Motor neuron (in vitro differentiated cells): ENCODE measurements around the gene MRPL34. TPM values are rescaled to one million over a fixed set of nuclear protein-coding genes. Genes with fewer than 3 reads are reported as not detected.
"Not testable (repeated sequence)": the region's sequence is repeated elsewhere in the genome, so short reads cannot be mapped to it uniquely, and the experiment has no call there.

Experiments
- ATAC-seq, 8 experiments: fragments of 200-7000 bp; cut with Tn5 transposase; replicated peaks in 6 of 8; 2 replicates each; pipeline ENCODE4 v1.8.0; 2021; ENCODE audit warnings: mild to moderate bottlenecking in 8 of 8, moderate library complexity in 8 of 8
- H3K27ac ChIP-seq, 2 donors: fragments of 250-450 bp; sonication (Bioruptor Pico); 2 replicates each; pipeline ENCODE4 v1.9.0; 2021; ENCODE audit warnings: antibody characterized with exemption in 2 of 2, mild to moderate bottlenecking in 2 of 2, moderate library complexity in 1 of 2
- H3K4me1 ChIP-seq, 2 donors: fragments of 250-450 bp; sonication (Bioruptor Pico); replicated peaks in 1 of 2; 2 replicates each; pipeline ENCODE4 v1.6.1; 2021; ENCODE audit warnings: antibody characterized with exemption in 2 of 2, mild to moderate bottlenecking in 2 of 2, moderate library complexity in 1 of 2
- H3K4me3 ChIP-seq, 5 donors: fragments of 250-450 bp; sonication (Bioruptor Pico); 2 replicates each; pipeline ENCODE4 v1.9.0; 2021; ENCODE audit warnings: antibody characterized with exemption in 5 of 5, mild to moderate bottlenecking in 5 of 5, moderate library complexity in 4 of 5
- WGBS, 10 experiments: fragments of 450-650 bp; shearing (Covaris generic); methylation state at CpG; one replicate each; pipeline ENCODE4 v1.0.0; 2022; 5-methylcytosine and 5-hydroxymethylcytosine counted together
- in situ Hi-C, 9 experiments: fragments of 400-800 bp; cut with MboI; loops; one replicate each; pipeline ENCODE4 v1.15.0; 2021; ENCODE audit warnings: low sequenced_read_pairs in 9 of 9, low pct_unique_long_range_greater_than_20kb in 2 of 9; ENCODE audit not compliant: unreplicated experiment in 9 of 9
- total RNA-seq, 8 experiments: library from RNA; unstranded; fragments of 300-600 nt; gene quantifications; 2 replicates each; pipeline versions ENCODE4 v1.2.3 to v1.2.4, GENCODE V29; 2022

Gene MRPL34
- total RNA-seq, 8 experiments from 2014 or later, result 31.8 to 72.9 (median 50.1) TPM

DNA sequence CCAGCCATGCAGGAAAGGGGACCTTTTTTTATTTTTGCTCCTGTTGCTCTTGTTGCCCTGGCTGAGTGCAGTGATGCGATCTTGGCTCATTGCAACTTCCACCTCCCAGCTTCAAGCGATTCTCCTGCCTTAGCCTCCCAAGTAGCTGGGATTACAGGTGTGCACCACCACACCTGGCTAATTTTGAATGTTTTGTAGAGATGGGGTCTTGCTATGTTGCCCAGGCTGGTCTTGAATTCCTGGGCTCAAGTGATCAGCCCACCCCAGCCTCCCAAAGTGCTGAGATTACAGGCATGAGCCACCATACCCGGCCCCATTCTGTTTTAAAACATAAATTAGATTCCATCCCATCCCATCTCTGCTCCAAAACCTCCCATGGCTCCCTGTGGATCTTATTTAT, 30.8 kb upstream of the MRPL34 start:
- H3K4me3 ChIP-seq, H3K27ac ChIP-seq, ATAC-seq, H3K4me1 ChIP-seq: not testable (repeated sequence)
- in situ Hi-C loops, result loop anchor here in 5 of 9 experiments (25.0 kb wide), 1 partner anchor 213 kb away; no protein-coding TSS in a partner anchor
- 83 to 100% (median 100%) methylated on average over 1 to 3 of the region's 3 CpGs; no CpG with 5 or more reads in 4 of the 10 experiments for WGBS, 10 experiments

DNA sequence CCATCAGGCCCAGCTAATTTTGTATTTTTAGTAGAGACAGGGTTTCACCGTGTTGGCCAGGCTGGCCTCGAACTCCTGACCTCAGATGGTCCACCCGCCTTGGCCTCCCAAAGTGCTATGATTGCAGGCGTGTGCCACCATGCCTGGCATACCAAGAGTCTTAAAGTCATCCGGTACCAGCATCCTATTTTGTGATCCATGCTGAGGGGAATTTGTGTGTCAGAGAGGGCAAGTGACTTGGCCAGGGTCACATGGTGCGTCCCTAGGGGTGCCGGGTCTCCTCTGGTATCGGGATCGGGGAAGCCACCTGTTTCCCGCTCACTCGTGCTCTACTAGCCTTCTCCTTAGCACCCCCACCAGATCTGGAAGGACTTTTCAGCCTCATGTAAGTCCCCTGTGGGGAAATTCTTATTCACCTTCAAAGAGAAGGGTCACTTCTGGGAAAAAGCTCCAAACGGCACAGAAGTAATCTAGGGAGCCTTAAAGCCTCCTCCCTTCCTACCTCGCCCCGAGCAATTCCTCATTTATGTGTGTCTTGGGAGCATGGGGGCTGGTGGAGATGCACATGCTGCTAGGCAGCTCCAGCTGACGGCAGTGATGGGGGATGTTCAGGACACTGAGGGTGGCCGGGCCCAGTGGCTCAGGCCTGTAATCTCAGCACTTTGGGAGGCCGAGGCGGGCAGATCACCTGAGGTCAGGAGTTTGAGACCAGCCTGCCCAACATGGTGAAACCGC, 30.1 kb upstream of the MRPL34 start:
- Histone ChIP-seq H3K27ac (no peak overlapping the region), H3K4me1 (no peaks in the 10 kb centered on the region), H3K4me3 (no peak overlapping the region)
- in situ Hi-C loops, result loop anchor here in 5 of 9 experiments (25.0 kb wide), 1 partner anchor 213 kb away; no protein-coding TSS in a partner anchor
- no peak for ATAC-seq
- WGBS, 10 experiments, result 83 to 100% (median 90%) methylated on average over 3 to 9 of the region's 19 CpGs; no CpG with 5 or more reads in 4 of the 10 experiments

DNA sequence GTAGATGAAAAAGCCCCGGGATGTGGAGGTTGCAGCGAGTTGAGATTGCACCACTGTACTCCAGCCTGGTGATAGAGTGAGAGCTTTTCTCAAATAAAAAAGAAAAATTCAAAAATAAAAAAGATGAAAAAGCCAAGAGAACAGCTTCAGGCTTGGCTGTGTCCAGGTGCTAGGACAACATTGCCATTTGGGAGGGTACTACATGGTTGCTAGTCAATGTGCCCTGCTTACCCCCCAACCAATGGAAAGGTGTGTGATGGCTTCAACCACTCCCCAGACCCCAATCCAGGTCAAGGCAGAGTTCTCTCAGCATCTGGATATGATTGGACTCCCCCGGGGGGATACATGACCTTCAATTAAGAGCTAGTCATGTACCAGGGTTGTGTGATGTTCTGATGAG, 26.2 kb upstream of the MRPL34 start:
- H3K4me3 ChIP-seq, result no peak overlapping the region
- 72 to 100% (median 94%) methylated on average over 1 to 3 of the region's 3 CpGs; no CpG with 5 or more reads in 3 of the 10 experiments for WGBS, 10 experiments
- peaks cover 0 to 11% of the 10 kb centered on the region in 2 donors for H3K4me1 ChIP-seq
- in situ Hi-C loops, result loop anchor here in 5 of 9 experiments (25.0 kb wide), 1 partner anchor 217 kb away; no protein-coding TSS in a partner anchor
- H3K27ac ChIP-seq, result no peak overlapping the region
- ATAC-seq, result no peak

DNA sequence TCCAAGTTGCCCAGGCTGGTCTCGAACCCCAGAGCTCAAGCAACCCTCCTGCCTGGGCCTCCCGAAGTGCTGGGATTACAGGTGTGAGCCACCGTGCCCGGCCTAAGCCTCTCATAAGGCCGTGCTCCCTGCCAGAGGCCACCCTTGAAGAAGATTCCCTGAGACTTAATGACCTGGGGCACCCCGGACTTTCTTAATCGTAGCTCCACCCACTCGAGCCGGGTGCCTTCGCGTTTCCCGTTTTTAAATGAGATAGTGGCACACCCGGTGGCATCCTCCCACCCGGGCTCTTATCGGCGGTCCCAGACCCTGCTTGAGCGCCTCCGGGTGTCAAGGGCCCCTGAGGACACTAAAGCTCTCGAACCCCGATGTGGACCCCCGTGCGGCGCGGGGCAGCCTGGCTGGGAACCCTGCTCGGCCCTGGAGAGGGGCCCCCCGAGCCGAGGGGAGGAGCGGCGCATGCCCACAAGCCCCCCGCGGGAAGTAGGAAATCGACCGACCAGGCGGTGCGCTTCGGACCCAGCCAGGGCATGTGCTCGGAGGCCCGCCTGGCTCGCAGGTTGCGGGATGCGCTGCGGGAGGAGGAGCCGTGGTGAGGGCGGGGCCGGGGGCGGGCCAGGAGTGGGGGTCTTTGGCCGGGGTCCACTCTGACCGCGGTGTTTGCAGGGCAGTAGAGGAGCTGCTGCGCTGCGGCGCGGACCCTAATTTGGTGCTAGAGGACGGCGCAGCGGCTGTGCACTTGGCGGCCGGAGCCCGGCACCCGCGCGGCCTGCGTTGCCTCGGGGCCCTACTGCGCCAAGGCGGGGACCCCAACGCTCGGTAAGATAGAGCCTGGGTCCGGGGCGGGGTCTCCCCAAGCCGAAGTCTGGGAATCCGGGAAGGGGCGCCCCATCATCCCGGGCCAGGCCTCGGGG, 24.0 kb upstream of the MRPL34 start, which contains the start of gene ANKLE1:
ANKLE1 (plus strand) TSS at position 511 of the 914 bp plus-strand sequence; CDS start at position 531, 20 bp downstream.
- ATAC-seq, result peak; percentile 3 to 58 (median 38)
- in situ Hi-C loops, result loop anchor here in 8 of 9 experiments (10.0 to 25.0 kb wide), 3 partner anchors 207 to 219 kb away; partner anchors contain the start of genes HAUS8 (in 1 of the 8) and MYO9B (in 1 of the 8)
- WGBS, 10 experiments, result 10 to 80% (median 22%) methylated on average over 1 to 7 of the region's 75 CpGs; no CpG with 5 or more reads in 6 of the 10 experiments

DNA sequence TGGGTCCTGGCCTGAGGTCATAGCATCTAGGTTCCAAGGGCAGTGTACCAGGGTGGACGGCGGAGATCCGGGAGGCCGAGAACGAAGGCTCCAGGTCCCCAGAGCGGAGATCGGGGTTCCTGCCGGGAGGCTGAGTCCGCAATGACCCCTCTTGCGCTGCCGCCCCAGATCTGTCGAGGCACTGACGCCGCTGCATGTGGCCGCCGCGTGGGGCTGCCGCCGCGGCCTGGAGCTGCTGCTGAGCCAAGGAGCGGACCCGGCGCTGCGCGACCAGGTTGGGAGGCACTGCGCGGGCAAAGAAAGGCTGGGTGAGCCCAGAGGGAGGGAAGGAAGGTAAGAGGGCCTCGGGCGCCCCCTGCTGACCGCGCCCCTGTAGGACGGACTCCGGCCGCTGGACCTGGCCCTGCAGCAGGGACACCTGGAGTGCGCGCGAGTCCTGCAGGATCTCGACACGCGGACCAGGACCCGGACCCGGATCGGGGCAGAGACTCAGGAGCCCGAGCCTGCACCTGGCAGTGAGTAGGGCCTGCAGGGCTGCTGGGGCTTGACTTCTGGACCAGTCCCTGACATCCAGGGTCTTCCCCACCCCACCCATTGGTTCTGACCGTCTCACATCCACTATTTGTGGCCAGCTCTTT, 23.1 kb upstream of the MRPL34 start:
- in situ Hi-C loops, result loop anchor here in 8 of 9 experiments (10.0 to 25.0 kb wide), 3 partner anchors 208 to 220 kb away; partner anchors contain the start of genes HAUS8 (in 1 of the 8) and MYO9B (in 1 of the 8)
- 0 to 100% (median 11%) methylated on average over 1 to 12 of the region's 45 CpGs; no CpG with 5 or more reads in 3 of the 10 experiments for WGBS, 10 experiments

More for the DNA sequence above, 24.0 kb upstream of the MRPL34 start, which contains the start of gene ANKLE1:
- Histone ChIP-seq H3K27ac (no peak within 1 kb of the TSS), H3K4me1 (peaks cover 0 to 11% of the 10 kb centered on the region in 2 donors), H3K4me3 (peak within 1 kb of the TSS in 4 of 5 donors; percentile 13 to 20 (median 16))

DNA sequence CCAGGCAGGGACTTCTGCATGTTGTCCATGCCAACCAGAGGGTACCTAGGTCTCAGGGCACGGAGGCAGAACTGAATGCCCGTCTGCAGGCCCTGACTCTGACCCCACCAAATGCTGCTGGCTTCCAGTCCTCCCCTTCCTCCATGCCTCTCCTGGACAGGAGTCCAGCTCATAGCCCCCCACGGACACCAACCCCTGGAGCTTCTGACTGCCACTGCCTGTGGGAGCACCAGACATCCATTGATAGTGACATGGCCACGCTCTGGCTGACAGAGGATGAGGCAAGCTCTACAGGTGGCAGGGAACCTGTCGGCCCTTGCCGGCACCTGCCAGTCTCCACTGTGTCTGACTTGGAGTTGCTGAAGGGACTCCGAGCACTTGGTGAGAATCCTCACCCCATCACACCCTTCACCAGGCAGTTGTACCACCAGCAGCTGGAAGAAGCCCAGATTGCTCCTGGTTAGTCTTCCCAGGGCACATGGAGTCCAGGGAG, 22.1 kb upstream of the MRPL34 start:
- no peak overlapping the region for H3K4me3 ChIP-seq
- peaks cover 0 to 11% of the 10 kb centered on the region in 2 donors for H3K4me1 ChIP-seq
- WGBS, 10 experiments, result 60 to 100% (median 87%) methylated on average over 1 to 4 of the region's 7 CpGs; no CpG with 5 or more reads in 5 of the 10 experiments
- in situ Hi-C loops, result loop anchor here in 8 of 9 experiments (10.0 to 25.0 kb wide), 3 partner anchors 209 to 221 kb away; partner anchors contain the start of genes HAUS8 (in 1 of the 8) and MYO9B (in 1 of the 8)
- no peak overlapping the region for H3K27ac ChIP-seq
- no peak for ATAC-seq

More for the DNA sequence above, 23.1 kb upstream of the MRPL34 start:
- peaks cover 0 to 11% of the 10 kb centered on the region in 2 donors for H3K4me1 ChIP-seq
- H3K27ac ChIP-seq, result no peak overlapping the region
- peak overlapping the region in 3 of 5 donors; percentile 10 to 20 (median 13) for H3K4me3 ChIP-seq
- peak; percentile 92 to 96 (median 94) for ATAC-seq

DNA sequence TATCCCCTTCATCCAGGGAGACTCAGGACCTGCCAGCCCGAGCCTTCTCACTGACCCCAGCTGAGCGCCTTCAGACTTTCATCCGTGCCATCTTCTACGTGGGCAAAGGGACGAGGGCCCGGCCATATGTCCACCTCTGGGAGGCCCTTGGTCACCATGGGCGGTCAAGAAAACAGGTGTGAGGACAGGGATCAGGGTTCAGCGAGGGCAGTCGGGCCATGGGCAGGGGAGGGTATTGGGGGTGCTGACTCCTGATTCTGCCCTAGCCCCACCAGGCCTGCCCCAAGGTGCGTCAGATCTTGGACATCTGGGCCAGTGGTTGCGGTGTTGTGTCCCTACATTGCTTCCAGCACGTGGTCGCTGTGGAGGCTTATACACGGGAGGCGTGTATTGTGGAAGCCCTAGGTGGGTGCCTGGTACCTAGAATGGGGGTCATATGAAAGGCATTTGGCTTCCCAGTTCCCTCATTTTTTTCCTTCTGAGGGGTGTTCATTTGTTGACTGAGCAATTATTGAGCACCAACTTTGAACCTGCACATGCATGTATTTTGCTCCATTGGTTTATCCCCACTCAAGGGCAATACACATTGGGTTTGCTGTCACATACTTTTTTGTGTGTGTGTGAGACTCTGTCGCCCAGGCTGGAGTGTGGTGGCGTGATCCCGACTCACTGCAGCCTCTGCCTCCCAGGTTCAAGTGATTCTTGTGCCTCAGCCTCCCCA, 20.1 kb upstream of the MRPL34 start:
- in situ Hi-C loops, result loop anchor here in 8 of 9 experiments (10.0 to 25.0 kb wide), 3 partner anchors 211 to 223 kb away; partner anchors contain the start of genes HAUS8 (in 1 of the 8) and MYO9B (in 1 of the 8)
- no peak for ATAC-seq
- Histone ChIP-seq H3K27ac (no peak overlapping the region), H3K4me3 (no peak overlapping the region), H3K4me1 (peaks cover 0 to 14% of the 10 kb centered on the region in 2 donors)
- WGBS, 10 experiments, result 0 to 100% (median 87%) methylated on average over 1 to 10 of the region's 18 CpGs; no CpG with 5 or more reads in 2 of the 10 experiments

DNA sequence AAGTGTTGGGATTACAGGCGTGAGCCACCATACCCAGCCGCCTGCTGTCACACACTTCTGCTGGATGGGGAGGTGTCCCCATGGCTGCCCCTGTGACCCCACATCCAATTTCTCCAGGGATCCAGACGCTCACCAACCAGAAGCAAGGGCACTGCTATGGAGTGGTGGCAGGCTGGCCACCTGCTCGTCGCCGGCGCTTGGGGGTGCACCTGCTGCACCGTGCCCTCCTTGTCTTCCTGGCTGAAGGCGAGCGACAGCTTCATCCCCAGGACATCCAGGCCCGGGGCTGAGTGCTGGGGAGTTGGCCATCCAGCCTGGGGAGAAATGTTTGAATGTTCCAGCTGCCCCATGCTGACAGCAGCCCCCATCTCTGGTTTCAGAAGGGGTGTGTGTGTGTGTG, 19.4 kb upstream of the MRPL34 start:
- no peak for ATAC-seq
- Histone ChIP-seq H3K4me1 (peaks cover 0 to 14% of the 10 kb centered on the region in 2 donors), H3K27ac (no peak overlapping the region), H3K4me3 (no peak overlapping the region)
- 81 to 89% (median 86%) methylated on average over 1 to 5 of the region's 11 CpGs; no CpG with 5 or more reads in 7 of the 10 experiments for WGBS, 10 experiments
- in situ Hi-C loops, result loop anchor here in 8 of 9 experiments (10.0 to 25.0 kb wide), 3 partner anchors 211 to 224 kb away; partner anchors contain the start of genes HAUS8 (in 1 of the 8) and MYO9B (in 1 of the 8)

DNA sequence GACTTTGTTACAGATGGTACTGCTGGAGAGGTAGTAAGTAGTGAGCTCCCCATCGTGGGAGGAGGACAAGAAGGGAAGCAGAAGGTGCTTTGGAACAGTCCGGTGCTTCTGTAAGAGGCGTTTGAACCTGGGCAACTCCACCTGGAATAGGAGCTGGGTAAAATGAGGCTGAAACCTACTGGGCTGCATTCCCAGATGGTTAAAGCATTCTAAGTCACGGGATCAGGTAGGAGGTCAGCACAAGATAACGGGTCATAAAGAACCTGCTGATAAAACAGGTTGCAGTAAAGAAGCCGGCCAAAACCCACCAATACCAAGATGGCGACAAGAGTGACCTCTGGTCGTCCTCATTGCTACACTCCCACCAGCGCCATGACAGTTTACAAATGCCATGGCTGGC, 18.9 kb upstream of the MRPL34 start:
- in situ Hi-C loops, result loop anchor here in 8 of 9 experiments (10.0 to 25.0 kb wide), 3 partner anchors 212 to 224 kb away; partner anchors contain the start of genes HAUS8 (in 1 of the 8) and MYO9B (in 1 of the 8)
- ATAC-seq, result no peak
- WGBS, 10 experiments, result 33 to 100% (median 80%) methylated on average over 1 to 6 of the region's 9 CpGs; no CpG with 5 or more reads in 2 of the 10 experiments
- Histone ChIP-seq H3K4me1 (peaks cover 0 to 11% of the 10 kb centered on the region in 2 donors), H3K27ac (no peak overlapping the region), H3K4me3 (no peak overlapping the region)

DNA sequence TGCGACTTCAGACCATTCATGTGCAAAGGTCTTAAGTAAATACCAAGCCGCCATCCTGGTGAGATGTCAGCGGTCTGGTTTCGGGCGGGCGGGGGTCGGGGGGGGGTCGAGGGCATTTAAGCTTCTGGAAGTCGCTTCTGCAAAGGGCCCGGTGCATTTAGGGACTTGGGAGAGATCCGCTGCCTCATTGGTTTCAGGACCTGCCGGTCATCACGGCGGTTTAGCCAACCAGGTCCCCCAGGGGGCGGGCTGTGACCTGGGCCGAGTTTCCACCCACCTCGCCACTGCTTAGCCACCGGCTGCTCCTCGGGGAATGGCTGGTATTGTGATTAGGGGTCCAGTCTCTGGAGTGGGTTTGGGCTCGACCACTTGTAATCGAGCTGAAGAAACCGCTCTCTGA, 16.2 kb upstream of the MRPL34 start:
- peak in 5 of 8 experiments; percentile 9 to 40 (median 27) for ATAC-seq
- 0 to 41% (median 33%) methylated on average over 1 to 5 of the region's 22 CpGs; no CpG with 5 or more reads in 5 of the 10 experiments for WGBS, 10 experiments
- Histone ChIP-seq H3K27ac (no peak overlapping the region), H3K4me1 (peaks cover 0 to 3% of the 10 kb centered on the region in 2 donors), H3K4me3 (no peak overlapping the region)
- in situ Hi-C loops, result loop anchor here in 8 of 9 experiments (10.0 to 25.0 kb wide), 3 partner anchors 215 to 227 kb away; partner anchors contain the start of genes HAUS8 (in 1 of the 8) and MYO9B (in 1 of the 8)
